ENCODE measurements around the gene SPDYC.
A peak's percentile ranks its signal among the peaks of the same experiment; 100 is the strongest.

The SPDYC gene

DNA sequence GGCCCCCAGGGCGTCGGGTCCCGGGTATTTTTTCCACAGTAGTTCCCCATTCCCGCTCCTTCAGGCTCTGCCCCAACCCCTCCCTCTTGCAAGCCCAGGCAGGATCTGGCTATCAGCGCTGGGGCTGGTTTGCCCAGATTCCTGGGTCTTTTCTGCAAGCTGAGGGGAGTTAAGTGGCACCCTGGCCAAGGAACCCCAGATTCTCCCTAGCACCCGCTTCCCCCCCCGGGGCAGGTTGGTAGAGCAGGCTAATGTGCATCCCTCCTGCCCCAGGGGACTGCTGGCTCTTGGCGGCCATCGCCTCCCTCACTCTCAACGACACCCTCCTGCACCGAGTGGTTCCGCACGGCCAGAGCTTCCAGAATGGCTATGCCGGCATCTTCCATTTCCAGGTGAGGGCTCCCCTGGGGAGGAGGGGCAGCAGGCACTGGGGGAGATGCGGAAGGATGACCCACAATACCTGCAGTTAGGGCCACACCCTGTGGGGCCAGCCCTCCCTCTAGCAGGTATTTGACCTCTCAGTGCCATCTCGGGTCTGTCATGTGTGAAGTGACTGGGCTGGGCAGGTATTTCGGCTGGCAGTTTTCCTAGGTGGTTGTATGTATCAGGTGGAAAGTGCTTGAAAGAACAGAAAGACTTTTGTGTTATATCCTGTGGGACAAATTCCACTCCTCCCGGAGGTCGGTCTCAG lies 13.3 kb downstream of the SPDYC start:
- ATAC-seq (ENCODE audit: insufficient read depth, low read depth) = no peak
- Histone ChIP-seq H3K4me3 (ENCODE audit: low read depth in 1 of 2, low read length in 2 of 2) (peak overlapping the region in 1 of 2 experiments; percentile 69; a peak in 2 of 4 replicates), H3K4me2 (ENCODE audit: insufficient read depth, low read length) (peak overlapping the region; percentile 88), H3K36me3 (ENCODE audit: insufficient read depth, low read length) (peaks cover 31% of the 10 kb centered on the region), H3K27ac (ENCODE audit: low read length) (no peak overlapping the region), H3K27me3 (ENCODE audit: insufficient read depth, low read length, poor library complexity) (peaks cover 9% of the 10 kb centered on the region), H3K9me3 (ENCODE audit: insufficient read depth, low read length, severe bottlenecking) (no peaks in the 10 kb centered on the region), H3K4me1 (ENCODE audit: insufficient read depth, low read length) (peaks cover 25% of the 10 kb centered on the region), H2AFZ (ENCODE audit: low read depth, low read length) (no peak overlapping the region), H4K20me1 (ENCODE audit: insufficient read depth, low read length) (no peaks in the 10 kb centered on the region; the same call in 1 of the 2 replicates), H3K9ac (ENCODE audit: low read depth, low read length) (peak overlapping the region; percentile 95), H3K79me2 (ENCODE audit: insufficient read depth, low read length) (peaks cover 18% of the 10 kb centered on the region)
- TF ChIP-seq, protein P1, sequence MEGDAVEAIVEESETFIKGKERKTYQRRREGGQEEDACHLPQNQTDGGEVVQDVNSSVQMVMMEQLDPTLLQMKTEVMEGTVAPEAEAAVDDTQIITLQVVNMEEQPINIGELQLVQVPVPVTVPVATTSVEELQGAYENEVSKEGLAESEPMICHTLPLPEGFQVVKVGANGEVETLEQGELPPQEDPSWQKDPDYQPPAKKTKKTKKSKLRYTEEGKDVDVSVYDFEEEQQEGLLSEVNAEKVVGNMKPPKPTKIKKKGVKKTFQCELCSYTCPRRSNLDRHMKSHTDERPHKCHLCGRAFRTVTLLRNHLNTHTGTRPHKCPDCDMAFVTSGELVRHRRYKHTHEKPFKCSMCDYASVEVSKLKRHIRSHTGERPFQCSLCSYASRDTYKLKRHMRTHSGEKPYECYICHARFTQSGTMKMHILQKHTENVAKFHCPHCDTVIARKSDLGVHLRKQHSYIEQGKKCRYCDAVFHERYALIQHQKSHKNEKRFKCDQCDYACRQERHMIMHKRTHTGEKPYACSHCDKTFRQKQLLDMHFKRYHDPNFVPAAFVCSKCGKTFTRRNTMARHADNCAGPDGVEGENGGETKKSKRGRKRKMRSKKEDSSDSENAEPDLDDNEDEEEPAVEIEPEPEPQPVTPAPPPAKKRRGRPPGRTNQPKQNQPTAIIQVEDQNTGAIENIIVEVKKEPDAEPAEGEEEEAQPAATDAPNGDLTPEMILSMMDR (IDR thresholded peaks at IDR 0.05; ENCODE audit: borderline replicate concordance, extremely low read depth, low read length, poor library complexity, severe bottlenecking) = no peak
- TF ChIP-seq EZH2 (IDR thresholded peaks at IDR 0.05; ENCODE audit: borderline replicate concordance, low read depth, low read length, severe bottlenecking) = no peak
- no peak for DNase-seq

DNA sequence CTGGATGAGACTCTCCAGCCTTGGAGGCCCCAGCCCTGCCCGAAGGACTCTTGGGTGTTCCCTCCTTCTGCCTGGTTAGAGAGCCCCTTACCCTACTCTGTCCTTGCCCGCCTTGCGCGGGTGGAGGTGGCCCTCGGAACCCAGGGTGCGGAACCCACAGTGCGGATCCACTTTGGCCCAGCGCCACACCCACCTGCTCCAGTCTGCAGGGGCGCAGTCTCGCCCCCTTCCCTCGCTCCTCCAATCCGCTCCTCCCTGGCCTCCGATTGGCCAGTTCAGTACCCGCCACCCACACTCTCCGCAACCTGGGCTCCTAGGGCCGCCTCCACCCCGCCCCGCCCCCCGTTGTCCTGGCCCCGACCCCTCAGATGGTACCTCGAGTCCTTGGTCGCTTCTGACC lies 14.1 kb downstream of the SPDYC start:
- peaks cover 25% of the 10 kb centered on the region for H3K4me1 ChIP-seq (ENCODE audit: insufficient read depth, low read length)
- H3K9me3 ChIP-seq (ENCODE audit: insufficient read depth, low read length, severe bottlenecking) = no peaks in the 10 kb centered on the region
- H3K79me2 ChIP-seq (ENCODE audit: insufficient read depth, low read length) = peaks cover 18% of the 10 kb centered on the region
- ATAC-seq (ENCODE audit: insufficient read depth, low read depth) = no peak
- H4K20me1 ChIP-seq (ENCODE audit: insufficient read depth, low read length) = no peaks in the 10 kb centered on the region; the same call in 1 of the 2 replicates
- H3K27me3 ChIP-seq (ENCODE audit: insufficient read depth, low read length, poor library complexity) = peaks cover 9% of the 10 kb centered on the region
- H3K27ac ChIP-seq (ENCODE audit: low read length) = no peak overlapping the region
- TF ChIP-seq EZH2 (IDR thresholded peaks at IDR 0.05; ENCODE audit: borderline replicate concordance, low read depth, low read length, severe bottlenecking) = no peak
- TF ChIP-seq, protein P1 (IDR thresholded peaks at IDR 0.05; ENCODE audit: borderline replicate concordance, extremely low read depth, low read length, poor library complexity, severe bottlenecking) = no peak
- H2AFZ ChIP-seq (ENCODE audit: low read depth, low read length) = no peak overlapping the region
- peaks cover 34% of the 10 kb centered on the region for H3K36me3 ChIP-seq (ENCODE audit: insufficient read depth, low read length)
- H3K4me2 ChIP-seq (ENCODE audit: insufficient read depth, low read length) = 0 out of 2 replicates have a peak overlapping the region, but pooled peaks have one; percentile 88
- no peak overlapping the region for H3K4me3 ChIP-seq (ENCODE audit: low read depth in 1 of 2, low read length in 2 of 2)
- DNase-seq = no peak
- H3K9ac ChIP-seq (ENCODE audit: low read depth, low read length) = no peak overlapping the region; the same call in 1 of the 2 replicates

DNA sequence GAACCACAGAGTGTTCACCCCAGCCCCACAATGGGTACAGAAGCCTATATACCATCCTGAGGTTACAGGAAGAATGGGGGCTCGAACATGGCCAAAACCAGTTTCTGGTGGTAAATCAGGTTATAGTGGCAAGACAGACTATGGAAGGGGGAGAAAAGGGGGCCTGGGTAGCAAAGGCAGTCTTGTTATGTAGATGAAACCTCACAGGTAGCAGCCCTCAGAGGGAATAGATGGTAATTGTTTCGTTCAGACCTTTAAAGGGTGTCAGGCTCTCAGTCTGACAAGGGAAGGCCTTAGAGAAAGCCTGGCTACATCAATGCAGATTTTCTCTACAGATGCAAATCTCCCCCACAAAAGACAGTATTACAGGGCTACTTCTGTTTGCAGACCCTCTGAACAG lies 15.1 kb downstream of the SPDYC start:
- Histone ChIP-seq H3K79me2 (ENCODE audit: insufficient read depth, low read length) (peaks cover 18% of the 10 kb centered on the region), H3K27ac (ENCODE audit: low read length) (no peak overlapping the region), H3K4me1 (ENCODE audit: insufficient read depth, low read length) (peaks cover 25% of the 10 kb centered on the region), H2AFZ (ENCODE audit: low read depth, low read length) (no peak overlapping the region), H3K27me3 (ENCODE audit: insufficient read depth, low read length, poor library complexity) (peaks cover 9% of the 10 kb centered on the region), H4K20me1 (ENCODE audit: insufficient read depth, low read length) (no peaks in the 10 kb centered on the region; the same call in 1 of the 2 replicates), H3K9me3 (ENCODE audit: insufficient read depth, low read length, severe bottlenecking) (no peaks in the 10 kb centered on the region), H3K9ac (ENCODE audit: low read depth, low read length) (no peak overlapping the region), H3K4me2 (ENCODE audit: insufficient read depth, low read length) (no peak overlapping the region), H3K4me3 (ENCODE audit: low read depth in 1 of 2, low read length in 2 of 2) (no peak overlapping the region), H3K36me3 (ENCODE audit: insufficient read depth, low read length) (peaks cover 44% of the 10 kb centered on the region)
- DNase-seq = no peak
- TF ChIP-seq, protein P1 (IDR thresholded peaks at IDR 0.05; ENCODE audit: borderline replicate concordance, extremely low read depth, low read length, poor library complexity, severe bottlenecking) = no peak
- no peak for TF ChIP-seq EZH2 (IDR thresholded peaks at IDR 0.05; ENCODE audit: borderline replicate concordance, low read depth, low read length, severe bottlenecking)
- no peak for ATAC-seq (ENCODE audit: insufficient read depth, low read depth)
